ENCODE measurements around the gene RHPN2. TPM values are rescaled to one million over a fixed set of nuclear protein-coding genes. Genes with fewer than 3 reads are reported as not detected.
A peak's percentile ranks its signal among the peaks of the same experiment; 100 is the strongest.
"Not testable (repeated sequence)": the region's sequence is repeated elsewhere in the genome, so short reads cannot be mapped to it uniquely, and the experiment has no call there.

The RHPN2 gene
- total and polyA plus RNA-seq, 2 of the 13 experiments (the other 11 are each of a cell fraction or from before 2014, with no cell fraction given), result 20.3 to 48.0 TPM

DNA sequence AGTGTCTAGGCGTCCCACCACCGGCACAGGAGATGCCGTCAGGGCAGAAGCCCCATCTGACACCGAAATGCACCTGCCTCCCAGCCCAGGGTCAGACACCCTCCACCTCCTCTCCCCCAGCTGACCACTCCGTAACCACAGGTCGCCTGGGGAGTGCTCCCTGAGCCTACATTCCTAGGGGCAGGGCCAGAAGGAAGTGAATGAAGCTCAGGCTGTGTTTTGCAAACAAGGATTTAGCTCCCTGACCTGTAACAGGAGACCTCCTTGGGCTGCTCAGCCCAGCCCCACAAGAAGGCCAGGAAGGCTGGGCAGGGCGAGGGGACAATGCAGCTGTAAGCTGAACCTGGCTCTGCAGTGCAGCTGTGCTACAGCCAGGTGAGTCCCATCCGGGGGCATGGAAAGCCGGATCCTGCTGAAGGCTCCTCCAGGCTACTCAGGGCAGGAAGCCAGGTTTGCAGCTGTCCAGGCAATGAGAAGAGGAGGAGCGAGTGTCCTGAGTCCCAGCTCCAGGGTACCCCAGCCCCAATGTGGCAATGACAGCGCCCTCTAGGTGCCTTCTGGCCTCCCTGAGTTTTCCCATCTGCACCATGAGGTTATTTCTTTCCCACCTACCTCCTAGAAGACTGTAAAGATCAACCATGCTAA is 42.1 kb downstream of the RHPN2 start:
- Histone ChIP-seq H2AFZ (ENCODE audit: low read length) (no peak overlapping the region), H3K4me2 (ENCODE audit: low read depth, low read length) (no peak overlapping the region), H3K9me3 (ENCODE audit: low read length) (no peaks in the 10 kb centered on the region), H3K27me3 (ENCODE audit: control insufficient read depth in 1 of 2, insufficient read depth in 2 of 2, low read length in 2 of 2) (no peaks in the 10 kb centered on the region), H3K79me2 (ENCODE audit: insufficient read depth, low read length) (peaks cover 5% of the 10 kb centered on the region), H3K27ac (ENCODE audit: extremely low read length, insufficient read depth, low read length) (no peak overlapping the region), H3K4me3 (replicated peaks in 1 of 3; ENCODE audit: insufficient read depth in 1 of 3, low read depth in 2 of 3, low read length in 3 of 3) (no peak overlapping the region), H3K4me1 (ENCODE audit: insufficient read depth, low read length) (peaks cover 48% of the 10 kb centered on the region), H3K36me3 (replicated peaks in 1 of 2; ENCODE audit: control insufficient read depth in 1 of 2, insufficient read depth in 2 of 2, low read length in 2 of 2) (peaks cover 11 to 24% of the 10 kb centered on the region in 2 experiments; a peak in 4 of 5 replicates), H4K20me1 (ENCODE audit: insufficient read depth, low read length) (no peaks in the 10 kb centered on the region), H3K9ac (ENCODE audit: insufficient read depth, low read depth, low read length) (no peak overlapping the region)
- ATAC-seq (no peak), FAIRE-seq (no peak), DNase-seq (ENCODE audit: low spot score) (no peak)
- in situ Hi-C loops (cut with HindIII; ENCODE audit: extremely low pct_ligation_motif_present, low pct_unique_long_range_greater_than_20kb) (no loop called here), intact Hi-C loops (cut with micrococcal nuclease; ENCODE audit: unreplicated experiment) (loop anchor here (10.0 kb wide), 1 partner anchor 1752 kb away; the partner anchor contains the start of gene ZNF599)
- no peak for TF ChIP-seq RCOR2 (CRISPR knock-in tag; IDR thresholded peaks at IDR 0.05)
- TF ChIP-seq ZNF263 (CRISPR knock-in tag; IDR thresholded peaks at IDR 0.05), result peak; percentile 93
- TF ChIP-seq ZNF205 (CRISPR knock-in tag; IDR thresholded peaks at IDR 0.05), result no peak
- TF ChIP-seq, protein P1, sequence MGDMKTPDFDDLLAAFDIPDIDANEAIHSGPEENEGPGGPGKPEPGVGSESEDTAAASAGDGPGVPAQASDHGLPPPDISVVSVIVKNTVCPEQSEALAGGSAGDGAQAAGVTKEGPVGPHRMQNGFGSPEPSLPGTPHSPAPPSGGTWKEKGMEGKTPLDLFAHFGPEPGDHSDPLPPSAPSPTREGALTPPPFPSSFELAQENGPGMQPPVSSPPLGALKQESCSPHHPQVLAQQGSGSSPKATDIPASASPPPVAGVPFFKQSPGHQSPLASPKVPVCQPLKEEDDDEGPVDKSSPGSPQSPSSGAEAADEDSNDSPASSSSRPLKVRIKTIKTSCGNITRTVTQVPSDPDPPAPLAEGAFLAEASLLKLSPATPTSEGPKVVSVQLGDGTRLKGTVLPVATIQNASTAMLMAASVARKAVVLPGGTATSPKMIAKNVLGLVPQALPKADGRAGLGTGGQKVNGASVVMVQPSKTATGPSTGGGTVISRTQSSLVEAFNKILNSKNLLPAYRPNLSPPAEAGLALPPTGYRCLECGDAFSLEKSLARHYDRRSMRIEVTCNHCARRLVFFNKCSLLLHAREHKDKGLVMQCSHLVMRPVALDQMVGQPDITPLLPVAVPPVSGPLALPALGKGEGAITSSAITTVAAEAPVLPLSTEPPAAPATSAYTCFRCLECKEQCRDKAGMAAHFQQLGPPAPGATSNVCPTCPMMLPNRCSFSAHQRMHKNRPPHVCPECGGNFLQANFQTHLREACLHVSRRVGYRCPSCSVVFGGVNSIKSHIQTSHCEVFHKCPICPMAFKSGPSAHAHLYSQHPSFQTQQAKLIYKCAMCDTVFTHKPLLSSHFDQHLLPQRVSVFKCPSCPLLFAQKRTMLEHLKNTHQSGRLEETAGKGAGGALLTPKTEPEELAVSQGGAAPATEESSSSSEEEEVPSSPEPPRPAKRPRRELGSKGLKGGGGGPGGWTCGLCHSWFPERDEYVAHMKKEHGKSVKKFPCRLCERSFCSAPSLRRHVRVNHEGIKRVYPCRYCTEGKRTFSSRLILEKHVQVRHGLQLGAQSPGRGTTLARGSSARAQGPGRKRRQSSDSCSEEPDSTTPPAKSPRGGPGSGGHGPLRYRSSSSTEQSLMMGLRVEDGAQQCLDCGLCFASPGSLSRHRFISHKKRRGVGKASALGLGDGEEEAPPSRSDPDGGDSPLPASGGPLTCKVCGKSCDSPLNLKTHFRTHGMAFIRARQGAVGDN (CRISPR knock-in tag; IDR thresholded peaks at IDR 0.05), result peak; percentile 33; the same call in 1 of the 2 replicates
- TF ChIP-seq, protein P2, sequence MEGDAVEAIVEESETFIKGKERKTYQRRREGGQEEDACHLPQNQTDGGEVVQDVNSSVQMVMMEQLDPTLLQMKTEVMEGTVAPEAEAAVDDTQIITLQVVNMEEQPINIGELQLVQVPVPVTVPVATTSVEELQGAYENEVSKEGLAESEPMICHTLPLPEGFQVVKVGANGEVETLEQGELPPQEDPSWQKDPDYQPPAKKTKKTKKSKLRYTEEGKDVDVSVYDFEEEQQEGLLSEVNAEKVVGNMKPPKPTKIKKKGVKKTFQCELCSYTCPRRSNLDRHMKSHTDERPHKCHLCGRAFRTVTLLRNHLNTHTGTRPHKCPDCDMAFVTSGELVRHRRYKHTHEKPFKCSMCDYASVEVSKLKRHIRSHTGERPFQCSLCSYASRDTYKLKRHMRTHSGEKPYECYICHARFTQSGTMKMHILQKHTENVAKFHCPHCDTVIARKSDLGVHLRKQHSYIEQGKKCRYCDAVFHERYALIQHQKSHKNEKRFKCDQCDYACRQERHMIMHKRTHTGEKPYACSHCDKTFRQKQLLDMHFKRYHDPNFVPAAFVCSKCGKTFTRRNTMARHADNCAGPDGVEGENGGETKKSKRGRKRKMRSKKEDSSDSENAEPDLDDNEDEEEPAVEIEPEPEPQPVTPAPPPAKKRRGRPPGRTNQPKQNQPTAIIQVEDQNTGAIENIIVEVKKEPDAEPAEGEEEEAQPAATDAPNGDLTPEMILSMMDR (CRISPR knock-in tag; IDR thresholded peaks at IDR 0.05), result peak; percentile 28; the same call in 1 of the 2 replicates
- no peak for TF ChIP-seq ZBTB1 (CRISPR knock-in tag; IDR thresholded peaks at IDR 0.05; ENCODE audit: borderline replicate concordance)
- peak; percentile 78 for TF ChIP-seq TEAD3 (CRISPR knock-in tag; optimal IDR thresholded peaks at IDR 0.05; ENCODE audit: borderline replicate concordance)
- TF ChIP-seq IKZF4 (CRISPR knock-in tag; IDR thresholded peaks at IDR 0.05; ENCODE audit: borderline replicate concordance, low read depth, not compliant biosample characterization), result no peak
- TF ChIP-seq, protein P3, sequence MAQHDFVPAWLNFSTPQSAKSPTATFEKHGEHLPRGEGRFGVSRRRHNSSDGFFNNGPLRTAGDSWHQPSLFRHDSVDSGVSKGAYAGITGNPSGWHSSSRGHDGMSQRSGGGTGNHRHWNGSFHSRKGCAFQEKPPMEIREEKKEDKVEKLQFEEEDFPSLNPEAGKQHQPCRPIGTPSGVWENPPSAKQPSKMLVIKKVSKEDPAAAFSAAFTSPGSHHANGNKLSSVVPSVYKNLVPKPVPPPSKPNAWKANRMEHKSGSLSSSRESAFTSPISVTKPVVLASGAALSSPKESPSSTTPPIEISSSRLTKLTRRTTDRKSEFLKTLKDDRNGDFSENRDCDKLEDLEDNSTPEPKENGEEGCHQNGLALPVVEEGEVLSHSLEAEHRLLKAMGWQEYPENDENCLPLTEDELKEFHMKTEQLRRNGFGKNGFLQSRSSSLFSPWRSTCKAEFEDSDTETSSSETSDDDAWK (CRISPR knock-in tag; IDR thresholded peaks at IDR 0.05), result no peak
- CTCF ChIA-PET (ENCODE audit: low intra/inter-chr PET ratio, low total read pairs), result no interaction called here
- POLR2A ChIA-PET, result interaction anchor here (1.3 kb wide), 1 partner anchor 19 kb away, joined by 7 read pairs; no protein-coding TSS in a partner anchor
- WGBS (ENCODE audit: low lambda C conversion rate), result 88% methylated on average over 5 of the region's 11 CpGs
- BruUV-seq (replicated peaks), result no TSS peak

DNA sequence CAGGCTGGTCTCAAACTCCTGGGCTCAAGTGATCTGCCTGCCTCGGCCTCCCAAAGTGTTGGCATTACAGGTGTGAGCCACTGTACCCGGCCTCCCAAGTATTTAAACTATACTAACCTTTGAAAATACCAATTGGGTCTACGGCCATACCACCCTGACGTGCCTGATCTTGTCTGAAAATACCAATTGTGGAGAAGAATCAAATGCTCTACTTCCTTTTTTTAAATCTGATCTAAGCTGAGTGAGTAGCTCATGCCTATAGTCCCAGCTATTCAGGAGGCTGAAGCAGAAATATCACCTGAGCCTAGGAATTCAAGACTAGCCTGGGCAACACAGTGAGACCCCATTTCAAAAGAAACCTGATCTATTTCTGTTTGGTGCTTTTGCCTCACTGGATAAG is 53.8 kb downstream of the RHPN2 start:
- H3K4me3 ChIP-seq (replicated peaks in 1 of 3; ENCODE audit: insufficient read depth in 1 of 3, low read depth in 2 of 3, low read length in 3 of 3); H3K27me3 ChIP-seq (ENCODE audit: control insufficient read depth in 1 of 2, insufficient read depth in 2 of 2, low read length in 2 of 2); H3K4me2 ChIP-seq (ENCODE audit: low read depth, low read length); H2AFZ ChIP-seq (ENCODE audit: low read length); ATAC-seq; CTCF ChIA-PET (ENCODE audit: low intra/inter-chr PET ratio, low total read pairs); H4K20me1 ChIP-seq (ENCODE audit: insufficient read depth, low read length); in situ Hi-C loops (cut with HindIII; ENCODE audit: extremely low pct_ligation_motif_present, low pct_unique_long_range_greater_than_20kb); H3K9ac ChIP-seq (ENCODE audit: insufficient read depth, low read depth, low read length); H3K27ac ChIP-seq (ENCODE audit: extremely low read length, insufficient read depth, low read length); H3K9me3 ChIP-seq (ENCODE audit: low read length); H3K4me1 ChIP-seq (ENCODE audit: insufficient read depth, low read length); intact Hi-C loops (cut with micrococcal nuclease; ENCODE audit: unreplicated experiment); H3K79me2 ChIP-seq (ENCODE audit: insufficient read depth, low read length); DNase-seq (ENCODE audit: low spot score); FAIRE-seq; POLR2A ChIA-PET: not testable (repeated sequence)
- TSS peak; percentile 27 for BruUV-seq (replicated peaks)
- peaks cover 9 to 44% of the 10 kb centered on the region in 2 experiments for H3K36me3 ChIP-seq (replicated peaks in 1 of 2; ENCODE audit: control insufficient read depth in 1 of 2, insufficient read depth in 2 of 2, low read length in 2 of 2)
- WGBS (ENCODE audit: low lambda C conversion rate), result 91% methylated on average over 3 of the region's 4 CpGs

All from HepG2 (cell line).